H1 (cell line): Measurements from ENCODE around the gene CSRNP3. TPM values are rescaled to one million over a fixed set of nuclear protein-coding genes. Genes with fewer than 3 reads are reported as not detected.

Experiments
- BACH1 ChIP-seq: IDR thresholded peaks from 2 replicates; pipeline ENCODE4 v1.6.1; 2012; ENCODE audit warnings: low read length, improper control_type of control experiment
- BRCA1 ChIP-seq: IDR thresholded peaks from 2 replicates; pipeline ENCODE4 v1.6.1; 2012; ENCODE audit warnings: low read depth, low read length, improper control_type of control experiment
- EGR1 ChIP-seq: IDR thresholded peaks from 2 replicates; pipeline ENCODE4 v1.6.1; 2011; ENCODE audit warnings: low read depth, low read length, borderline replicate concordance
- HDAC6 ChIP-seq: IDR thresholded peaks from one replicate; pipeline ENCODE4 v1.7.1; 2012; ENCODE audit warnings: low read depth, mild to moderate bottlenecking, inconsistent platforms, low read length, moderate library complexity
- POLR2AphosphoS5 ChIP-seq: IDR thresholded peaks from 2 replicates; pipeline ENCODE4 v1.6.1; 2011; ENCODE audit warnings: low read depth, low read length
- POU5F1 ChIP-seq: IDR thresholded peaks from 2 replicates; pipeline ENCODE4 v1.6.1; 2011; ENCODE audit warnings: low read depth, mild to moderate bottlenecking, low read length, moderate library complexity
- RAD21 ChIP-seq, 2 experiments: IDR thresholded peaks in 1 of 2; conservative IDR thresholded peaks in 1 of 2; 2 replicates each; pipeline ENCODE4 v1.6.1; 2011; ENCODE audit warnings: low read depth in 2 of 2, low read length in 2 of 2, improper control_type of control experiment in 1 of 2, inconsistent platforms in 1 of 2, mild to moderate bottlenecking in 1 of 2, moderate library complexity in 1 of 2
- SAP30 ChIP-seq: fragments of 300-600 bp; sonication (generic); IDR thresholded peaks from 2 replicates; pipeline ENCODE4 v1.7.1; 2012; ENCODE audit warnings: low read length, moderate library complexity, mild to moderate bottlenecking, inconsistent platforms; ENCODE audit not compliant: insufficient read depth, insufficient replicate concordance
- SIX5 ChIP-seq: IDR thresholded peaks from 2 replicates; pipeline ENCODE4 v1.6.1; 2011; ENCODE audit warnings: mild to moderate bottlenecking, low read depth, low read length
- polyA plus RNA-seq, 7 experiments: library from polyadenylated mRNA; depleted of rRNA in 3 of 7; stranded (reverse) in 5 of 7; unstranded in 2 of 7; fragments of >200 nt in 5 of 7; fragments of 200-250 nt in 2 of 7; gene quantifications; 1 replicate in 5 of 7; 2 replicates in 1 of 7; 4 replicates in 1 of 7; pipeline versions ENCODE4 v1.2.1 to v1.2.3, GENCODE V29; 2011 to 2013; ENCODE audit warnings: missing spikeins in 2 of 7, mixed read lengths in 2 of 7
- total RNA-seq: library from RNA; stranded (reverse); fragmentation: NEBNext Ultra II Directional; extraction: Animal tissue kit (Norgen Biotek cat#: 25700); gene quantifications from 2 replicates; pipeline ENCODE4 v1.2.1, GENCODE V29; 2021

CSRNP3 gene
- total and polyA plus RNA-seq, 2 of the 8 experiments (the other 6 are each of a cell fraction or from before 2014, with no cell fraction given), result 1.3 to 6.5 TPM

DNA sequence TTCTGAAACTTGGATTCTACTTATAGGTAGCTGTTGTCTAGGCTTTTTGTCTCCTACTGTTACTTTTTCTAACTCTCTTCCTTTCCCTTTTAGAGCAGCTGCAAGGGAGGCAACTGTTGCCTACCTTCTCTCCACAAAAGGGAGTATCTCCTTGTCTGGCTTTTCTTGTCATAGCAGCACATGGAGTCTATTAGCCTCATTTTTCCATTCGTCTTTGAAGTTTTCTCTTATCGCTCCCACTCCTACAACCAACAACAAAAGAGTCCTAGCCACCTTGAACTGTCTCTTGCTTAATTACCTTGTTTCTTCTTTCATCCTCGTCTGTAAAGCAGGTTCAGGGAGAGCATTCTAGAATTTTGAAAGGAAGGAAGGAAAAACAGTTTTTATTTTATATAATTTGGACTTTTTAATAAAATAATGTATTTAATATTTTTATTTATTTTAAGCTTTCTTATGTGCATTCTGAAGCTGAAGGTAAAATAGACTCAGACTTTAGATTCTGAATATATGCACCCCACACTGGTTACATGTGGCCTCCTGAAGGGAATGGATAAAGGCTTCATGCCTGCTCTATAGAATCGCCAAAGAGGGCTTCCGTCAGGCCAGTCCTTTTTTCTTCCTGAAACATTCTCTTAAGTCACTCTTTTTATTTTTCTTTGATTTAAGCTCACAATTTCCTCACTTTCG is 154.4 kb downstream of the CSRNP3 start (continued):
- TF ChIP-seq BACH1 (no peak), SIX5 (no peak), POLR2AphosphoS5 (no peak), SAP30 (no peak), EGR1 (no peak), POU5F1 (no peak), BRCA1 (no peak), HDAC6 (no peak), RAD21 (IDR thresholded peaks at IDR 0.05 in 1 of 2, conservative IDR thresholded peaks at IDR 0.05 in 1 of 2; ENCODE audit: low read depth in 2 of 2, low read length in 2 of 2) (no peak)
